GM12892 (cell line): ENCODE results near the gene GSC2.
"Not testable (repeated sequence)": the region's sequence is repeated elsewhere in the genome, so short reads cannot be mapped to it uniquely, and the experiment has no call there.

ENCODE experiments used
- POLR2A ChIP-seq: IDR thresholded peaks from 2 replicates; pipeline ENCODE4 v1.6.1; 2011; ENCODE audit warnings: low read depth, low read length, control low read depth
- TAF1 ChIP-seq: IDR thresholded peaks from 2 replicates; pipeline ENCODE4 v1.6.1; 2011; ENCODE audit warnings: low read depth, mild to moderate bottlenecking, control low read depth, low read length, borderline replicate concordance

- not testable (repeated sequence) for TF ChIP-seq POLR2A, TAF1
Measured at GRCh38 chr22:19156109-19156508, 6.0 kb upstream of the GSC2 start.
